Measurements from ENCODE around the gene MRNIP.

- TF ChIP-seq CTCF (IDR thresholded peaks at IDR 0.05) (no peak), POLR2A (IDR thresholded peaks at IDR 0.05) (no peak)
These were observed 10.5 kb upstream of the MRNIP start for GRCh38 chr5:179869101-179869500.

Measured in body of pancreas (tissue), 4 donors.